ENCODE results near the gene ZNF133.
"Not testable (repeated sequence)": the region's sequence is repeated elsewhere in the genome, so short reads cannot be mapped to it uniquely, and the experiment has no call there.

The ZNF133 gene

DNA sequence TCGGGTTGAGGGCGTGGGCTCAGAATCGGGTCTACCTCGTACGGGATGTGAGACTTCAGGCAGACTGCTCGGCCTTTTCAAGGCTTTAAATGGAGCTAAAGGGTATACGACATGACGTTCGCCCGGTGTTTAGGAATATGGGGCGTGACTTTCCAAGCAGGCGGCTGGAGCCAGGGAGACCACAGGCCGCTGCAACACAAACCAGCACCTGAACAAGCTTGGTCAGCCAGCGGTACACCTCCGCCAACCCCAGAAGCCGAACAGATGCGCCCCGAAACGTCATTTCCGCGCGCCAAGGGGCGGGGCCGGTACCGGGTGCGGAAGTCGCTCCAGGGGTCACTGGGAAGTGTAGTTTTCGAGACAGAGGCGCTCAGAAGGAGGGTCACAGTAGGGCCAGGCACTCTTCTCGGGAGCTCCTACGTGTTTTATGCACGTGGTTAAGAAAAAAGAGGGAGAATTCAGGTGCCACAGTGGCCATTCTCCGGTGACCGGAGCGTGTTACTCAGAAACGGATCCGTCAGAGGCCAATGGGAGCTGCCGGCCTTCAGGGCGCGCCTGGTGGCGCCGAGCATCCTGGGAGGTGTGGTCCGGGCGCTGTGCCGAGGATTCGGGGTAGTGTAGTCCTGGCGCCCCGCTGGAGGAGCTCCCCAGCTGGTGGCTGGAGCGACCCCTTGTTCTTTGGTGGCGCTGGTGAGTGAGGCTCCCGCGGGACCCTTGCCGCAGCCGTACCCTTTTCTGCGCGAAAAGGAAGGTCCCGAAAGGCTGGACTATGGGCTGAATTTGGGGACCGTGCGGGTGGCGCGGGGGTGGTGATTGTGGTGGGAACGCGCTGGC lies at the start of gene ZNF133:
ZNF133 (plus strand) TSS at position 613 of the 834 bp plus-strand sequence. CDS start 17,160 bp downstream, outside the sequence.
- Histone ChIP-seq H3K27ac (ENCODE audit: low read length) (peak within 1 kb of the TSS; percentile 68), H3K9me3 (ENCODE audit: insufficient read depth, low read length) (peaks cover 16% of the 10 kb centered on the region), H3K4me2 (ENCODE audit: low read length) (peak within 1 kb of the TSS; percentile 97), H3K27me3 (ENCODE audit: low read depth, low read length) (0 out of 2 replicates have a peak, but pooled peaks cover 2% of the 10 kb centered on the region), H3K9ac (ENCODE audit: low read length) (peak within 1 kb of the TSS; percentile 83), H4K20me1 (ENCODE audit: insufficient read depth, low read length) (no peaks in the 10 kb centered on the region; the same call in 1 of the 2 replicates), H3K36me3 (replicated peaks; ENCODE audit: low read depth, low read length) (peaks cover 12% of the 10 kb centered on the region), H2AFZ (ENCODE audit: low read depth, low read length) (peak within 1 kb of the TSS; percentile 98), H3K4me3 (ENCODE audit: low read length) (peak within 1 kb of the TSS; percentile 86), H3K79me2 (ENCODE audit: low read length) (peaks cover 20% of the 10 kb centered on the region), H3K4me1 (ENCODE audit: low read length) (peaks cover 13% of the 10 kb centered on the region)
- TF ChIP-seq, protein P1, sequence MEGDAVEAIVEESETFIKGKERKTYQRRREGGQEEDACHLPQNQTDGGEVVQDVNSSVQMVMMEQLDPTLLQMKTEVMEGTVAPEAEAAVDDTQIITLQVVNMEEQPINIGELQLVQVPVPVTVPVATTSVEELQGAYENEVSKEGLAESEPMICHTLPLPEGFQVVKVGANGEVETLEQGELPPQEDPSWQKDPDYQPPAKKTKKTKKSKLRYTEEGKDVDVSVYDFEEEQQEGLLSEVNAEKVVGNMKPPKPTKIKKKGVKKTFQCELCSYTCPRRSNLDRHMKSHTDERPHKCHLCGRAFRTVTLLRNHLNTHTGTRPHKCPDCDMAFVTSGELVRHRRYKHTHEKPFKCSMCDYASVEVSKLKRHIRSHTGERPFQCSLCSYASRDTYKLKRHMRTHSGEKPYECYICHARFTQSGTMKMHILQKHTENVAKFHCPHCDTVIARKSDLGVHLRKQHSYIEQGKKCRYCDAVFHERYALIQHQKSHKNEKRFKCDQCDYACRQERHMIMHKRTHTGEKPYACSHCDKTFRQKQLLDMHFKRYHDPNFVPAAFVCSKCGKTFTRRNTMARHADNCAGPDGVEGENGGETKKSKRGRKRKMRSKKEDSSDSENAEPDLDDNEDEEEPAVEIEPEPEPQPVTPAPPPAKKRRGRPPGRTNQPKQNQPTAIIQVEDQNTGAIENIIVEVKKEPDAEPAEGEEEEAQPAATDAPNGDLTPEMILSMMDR (IDR thresholded peaks at IDR 0.05; ENCODE audit: low read depth, low read length) = peak; percentile 30
- TF ChIP-seq EZH2phosphoT487 (IDR thresholded peaks at IDR 0.05; ENCODE audit: low read depth) = no peak

DNA sequence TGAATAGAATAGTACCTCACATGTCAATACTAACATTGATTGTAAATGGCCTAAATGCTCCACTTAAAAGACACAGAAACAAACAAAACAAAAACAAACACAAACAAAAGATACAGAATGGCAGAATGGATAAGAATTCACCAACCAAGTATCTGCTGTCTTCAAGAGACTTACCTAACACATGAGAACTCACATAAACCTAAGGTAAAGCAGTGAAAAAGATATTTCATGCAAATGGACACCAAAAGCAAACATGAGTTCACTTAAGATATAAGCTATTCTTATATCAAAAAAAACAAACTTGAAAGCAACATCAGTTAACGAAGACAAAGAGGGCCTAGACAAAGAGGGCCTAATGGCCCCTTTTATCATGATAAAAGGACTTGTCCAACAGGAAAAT lies 47.3 kb upstream of the ZNF133 start:
- Histone ChIP-seq H3K9me3 (ENCODE audit: insufficient read depth, low read length) (0 out of 2 replicates have a peak, but pooled peaks cover 8% of the 10 kb centered on the region), H3K27ac (ENCODE audit: low read length) (no peak overlapping the region), H3K4me2 (ENCODE audit: low read length) (no peak overlapping the region), H3K27me3 (ENCODE audit: low read depth, low read length) (peaks cover 29% of the 10 kb centered on the region), H2AFZ (ENCODE audit: low read depth, low read length) (no peak overlapping the region), H4K20me1 (ENCODE audit: insufficient read depth, low read length) (no peaks in the 10 kb centered on the region), H3K9ac (ENCODE audit: low read length) (no peak overlapping the region), H3K4me1 (ENCODE audit: low read length) (peaks cover 8% of the 10 kb centered on the region), H3K4me3 (ENCODE audit: low read length) (no peak overlapping the region), H3K79me2 (ENCODE audit: low read length) (no peaks in the 10 kb centered on the region), H3K36me3 (replicated peaks; ENCODE audit: low read depth, low read length) (no peaks in the 10 kb centered on the region)
- TF ChIP-seq, protein P1 (IDR thresholded peaks at IDR 0.05; ENCODE audit: low read depth, low read length) = no peak

DNA sequence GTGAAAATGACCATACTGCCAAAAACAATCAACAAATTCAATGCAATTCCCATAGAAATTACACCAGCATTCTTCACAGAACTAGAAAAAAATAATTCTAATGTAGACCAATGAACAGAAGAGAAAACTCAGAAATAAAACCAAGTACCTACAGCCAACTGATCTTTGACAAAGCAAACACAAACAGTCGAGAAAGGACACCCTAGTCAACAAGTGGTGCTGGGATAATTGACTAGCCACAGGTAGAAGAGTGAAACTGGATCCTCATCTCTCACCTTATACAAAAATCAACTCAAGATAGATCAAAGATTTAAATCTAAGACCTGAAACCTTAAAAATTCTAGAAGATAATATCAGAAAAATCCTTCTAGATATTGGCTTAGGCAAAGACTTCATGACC lies 44.5 kb upstream of the ZNF133 start:
- Histone ChIP-seq H2AFZ (ENCODE audit: low read depth, low read length) (no peak overlapping the region), H3K27ac (ENCODE audit: low read length) (no peak overlapping the region), H3K4me3 (ENCODE audit: low read length) (no peak overlapping the region), H3K36me3 (replicated peaks; ENCODE audit: low read depth, low read length) (no peaks in the 10 kb centered on the region), H3K79me2 (ENCODE audit: low read length) (no peaks in the 10 kb centered on the region), H3K27me3 (ENCODE audit: low read depth, low read length) (peaks cover 7% of the 10 kb centered on the region; the same call in 1 of the 2 replicates), H3K4me1 (ENCODE audit: low read length) (no peaks in the 10 kb centered on the region), H3K4me2 (ENCODE audit: low read length) (no peak overlapping the region), H4K20me1 (ENCODE audit: insufficient read depth, low read length) (no peaks in the 10 kb centered on the region), H3K9me3 (ENCODE audit: insufficient read depth, low read length) (0 out of 2 replicates have a peak, but pooled peaks cover 8% of the 10 kb centered on the region), H3K9ac (ENCODE audit: low read length) (no peak overlapping the region)
- TF ChIP-seq EZH2phosphoT487 (IDR thresholded peaks at IDR 0.05; ENCODE audit: low read depth) = no peak
- TF ChIP-seq, protein P1 (IDR thresholded peaks at IDR 0.05; ENCODE audit: low read depth, low read length) = no peak

DNA sequence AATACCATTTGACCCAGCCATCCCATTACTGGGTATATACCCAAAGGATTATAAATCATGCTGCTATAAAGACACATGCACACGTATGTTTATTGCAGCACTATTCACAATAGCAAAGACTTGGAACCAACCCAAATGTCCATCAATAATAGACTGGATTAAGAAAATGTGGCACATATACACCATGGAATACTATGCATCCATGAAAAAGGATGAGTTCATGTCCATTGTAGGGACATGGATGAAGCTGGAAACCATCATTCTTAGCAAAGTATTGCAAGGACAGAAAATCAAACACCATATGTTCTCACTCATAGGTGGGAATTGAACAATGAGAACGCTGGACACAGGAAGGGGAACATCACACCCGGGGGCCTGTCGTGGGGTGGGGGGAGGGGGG lies 39.8 kb upstream of the ZNF133 start:
- not testable (repeated sequence) for H3K9me3 ChIP-seq (ENCODE audit: insufficient read depth, low read length); H3K4me2 ChIP-seq (ENCODE audit: low read length); H3K27me3 ChIP-seq (ENCODE audit: low read depth, low read length); H4K20me1 ChIP-seq (ENCODE audit: insufficient read depth, low read length); H3K9ac ChIP-seq (ENCODE audit: low read length); H3K36me3 ChIP-seq (replicated peaks; ENCODE audit: low read depth, low read length); H3K4me1 ChIP-seq (ENCODE audit: low read length); H3K27ac ChIP-seq (ENCODE audit: low read length); H3K4me3 ChIP-seq (ENCODE audit: low read length); H2AFZ ChIP-seq (ENCODE audit: low read depth, low read length); H3K79me2 ChIP-seq (ENCODE audit: low read length)
